Smooth muscle cell (in vitro differentiated cells): ENCODE results near the gene PLXNA4. TPM values are rescaled to one million over a fixed set of nuclear protein-coding genes. Genes with fewer than 3 reads are reported as not detected.

Experiments
- DNase-seq: peaks from one replicate; lab custom pipeline; 2025; ENCODE audit not compliant: unreplicated experiment; lab: John Stamatoyannopoulos, UW
- H2AFZ ChIP-seq: fragments of 200-600 bp; sonication (generic); 2 replicates; pipeline ENCODE4 v1.6.0; 2016; ENCODE audit warnings: antibody characterized with exemption, low read depth, mild to moderate bottlenecking
- H3F3A ChIP-seq: fragments of 200-600 bp; sonication (generic); 2 replicates; pipeline ENCODE4 v1.6.0; 2017; ENCODE audit warnings: antibody characterized with exemption, low read depth
- H3K27ac ChIP-seq: fragments of 200-600 bp; sonication (generic); 2 replicates; pipeline ENCODE4 v1.5.1; 2016; ENCODE audit warnings: low read depth, mild to moderate bottlenecking
- H3K27me3 ChIP-seq: fragments of 200-600 bp; sonication (generic); 2 replicates; pipeline ENCODE4 v1.6.1; 2016; ENCODE audit warnings: low read depth, mild to moderate bottlenecking
- H3K36me3 ChIP-seq: fragments of 200-600 bp; sonication (generic); 2 replicates; pipeline ENCODE4 v1.5.1; 2016; ENCODE audit warnings: low read depth
- H3K4me1 ChIP-seq: fragments of 200-600 bp; sonication (generic); 2 replicates; pipeline ENCODE4 v1.5.1; 2016; ENCODE audit warnings: low read depth
- H3K4me2 ChIP-seq: fragments of 200-600 bp; sonication (generic); 2 replicates; pipeline ENCODE4 v1.6.0; 2016; ENCODE audit warnings: mild to moderate bottlenecking
- H3K4me3 ChIP-seq: fragments of 200-600 bp; sonication (generic); 2 replicates; pipeline ENCODE4 v1.5.1; 2016; ENCODE audit warnings: mild to moderate bottlenecking
- H3K79me2 ChIP-seq: fragments of 200-600 bp; sonication (generic); 2 replicates; pipeline ENCODE4 v1.6.0; 2016; ENCODE audit warnings: low read depth, mild to moderate bottlenecking
- H3K9ac ChIP-seq: fragments of 200-600 bp; sonication (generic); 2 replicates; pipeline ENCODE4 v1.6.0; 2016; ENCODE audit warnings: low read depth
- H3K9me3 ChIP-seq: fragments of 200-600 bp; sonication (generic); replicated peaks from 2 replicates; pipeline ENCODE4 v1.5.1; 2016; ENCODE audit warnings: low read depth
- H4K20me1 ChIP-seq: fragments of 200-600 bp; sonication (generic); 2 replicates; pipeline ENCODE4 v1.6.0; 2016; ENCODE audit warnings: low read depth
- WGBS: methylation state at CpG from one replicate; pipeline ENCODE4 v1.1.7; 2016; ENCODE audit warnings: low lambda C conversion rate; 5-methylcytosine and 5-hydroxymethylcytosine counted together
- polyA plus RNA-seq: library from polyadenylated mRNA; unstranded; fragments of >200 nt; fragmentation: Nextera tagmentation; extraction: Ambion mirVana; gene quantifications from 2 replicates; pipeline ENCODE4 v1.2.1, GENCODE V29; 2016
- total RNA-seq: library from RNA; depleted of rRNA; stranded (reverse); fragments of >200 nt; gene quantifications from 2 replicates; pipeline ENCODE4 v1.2.3, GENCODE V29; 2014
- TF ChIP-seq, protein P1 (sequence below): fragments of 200-600 bp; sonication (generic); IDR thresholded peaks from 2 replicates; pipeline ENCODE4 v1.5.1; 2017; ENCODE audit warnings: borderline replicate concordance, mild to moderate bottlenecking, antibody characterized with exemption; ENCODE audit not compliant: insufficient read depth, poor library complexity, severe bottlenecking

The PLXNA4 gene
- total and polyA plus RNA-seq, 2 experiments from 2014 or later, result 8.5 to 9.9 TPM

DNA sequence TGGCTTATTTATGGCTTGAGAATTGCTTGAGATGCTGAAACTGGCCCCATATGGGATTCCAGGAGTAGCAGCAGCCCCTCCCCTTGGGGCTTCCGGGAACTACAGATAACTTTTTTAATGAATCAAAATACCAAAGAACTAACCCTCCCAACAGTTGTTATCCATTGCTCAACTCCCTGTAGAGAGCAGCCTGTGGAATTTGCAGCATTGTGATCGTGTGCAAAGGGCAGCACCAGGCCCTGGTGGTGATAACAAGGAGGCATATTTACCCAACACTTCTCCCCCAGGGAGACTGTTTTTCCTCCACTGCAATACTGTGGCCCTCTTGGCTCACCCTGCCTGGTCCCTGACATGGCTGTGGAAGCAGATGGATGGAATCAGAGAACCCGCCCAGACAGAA is 196.2 kb downstream of the PLXNA4 start:
- no peak for DNase-seq
- no peaks in the 10 kb centered on the region for H3K9me3 ChIP-seq
- no peaks in the 10 kb centered on the region for H4K20me1 ChIP-seq
- H3K9ac ChIP-seq, result no peak overlapping the region
- no peak overlapping the region for H3K4me3 ChIP-seq
- TF ChIP-seq, protein P1, sequence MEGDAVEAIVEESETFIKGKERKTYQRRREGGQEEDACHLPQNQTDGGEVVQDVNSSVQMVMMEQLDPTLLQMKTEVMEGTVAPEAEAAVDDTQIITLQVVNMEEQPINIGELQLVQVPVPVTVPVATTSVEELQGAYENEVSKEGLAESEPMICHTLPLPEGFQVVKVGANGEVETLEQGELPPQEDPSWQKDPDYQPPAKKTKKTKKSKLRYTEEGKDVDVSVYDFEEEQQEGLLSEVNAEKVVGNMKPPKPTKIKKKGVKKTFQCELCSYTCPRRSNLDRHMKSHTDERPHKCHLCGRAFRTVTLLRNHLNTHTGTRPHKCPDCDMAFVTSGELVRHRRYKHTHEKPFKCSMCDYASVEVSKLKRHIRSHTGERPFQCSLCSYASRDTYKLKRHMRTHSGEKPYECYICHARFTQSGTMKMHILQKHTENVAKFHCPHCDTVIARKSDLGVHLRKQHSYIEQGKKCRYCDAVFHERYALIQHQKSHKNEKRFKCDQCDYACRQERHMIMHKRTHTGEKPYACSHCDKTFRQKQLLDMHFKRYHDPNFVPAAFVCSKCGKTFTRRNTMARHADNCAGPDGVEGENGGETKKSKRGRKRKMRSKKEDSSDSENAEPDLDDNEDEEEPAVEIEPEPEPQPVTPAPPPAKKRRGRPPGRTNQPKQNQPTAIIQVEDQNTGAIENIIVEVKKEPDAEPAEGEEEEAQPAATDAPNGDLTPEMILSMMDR, result no peak
- 20% methylated on average over 3 of the region's 3 CpGs for WGBS
- no peak overlapping the region for H2AFZ ChIP-seq
- no peaks in the 10 kb centered on the region for H3F3A ChIP-seq
- no peaks in the 10 kb centered on the region for H3K79me2 ChIP-seq
- no peaks in the 10 kb centered on the region for H3K27me3 ChIP-seq
- H3K27ac ChIP-seq, result no peak overlapping the region
- H3K4me2 ChIP-seq, result no peak overlapping the region
- peaks cover 14% of the 10 kb centered on the region for H3K4me1 ChIP-seq
- H3K36me3 ChIP-seq, result no peaks in the 10 kb centered on the region

DNA sequence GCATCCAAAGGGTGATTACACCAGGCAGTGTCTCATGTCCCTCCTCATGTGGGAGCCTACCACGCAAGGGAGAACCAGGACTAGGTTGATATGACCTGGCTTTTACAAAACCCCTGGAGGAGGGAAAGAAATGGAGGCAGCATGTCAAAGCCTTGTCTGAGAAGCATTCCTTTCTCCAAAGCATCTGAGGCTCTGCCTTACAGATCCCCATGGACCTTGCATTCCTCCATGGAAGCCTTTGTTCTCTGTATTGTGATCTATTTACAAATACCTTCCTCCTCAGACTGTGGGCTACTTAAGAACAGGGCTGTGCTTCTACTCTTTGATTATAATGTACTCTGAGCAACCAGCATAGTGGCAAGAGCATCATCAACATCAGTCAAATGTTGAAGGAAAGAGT is 197.0 kb downstream of the PLXNA4 start:
- no peaks in the 10 kb centered on the region for H3K9me3 ChIP-seq
- 96% methylated on average over 1 of the region's 1 CpG for WGBS

DNA sequence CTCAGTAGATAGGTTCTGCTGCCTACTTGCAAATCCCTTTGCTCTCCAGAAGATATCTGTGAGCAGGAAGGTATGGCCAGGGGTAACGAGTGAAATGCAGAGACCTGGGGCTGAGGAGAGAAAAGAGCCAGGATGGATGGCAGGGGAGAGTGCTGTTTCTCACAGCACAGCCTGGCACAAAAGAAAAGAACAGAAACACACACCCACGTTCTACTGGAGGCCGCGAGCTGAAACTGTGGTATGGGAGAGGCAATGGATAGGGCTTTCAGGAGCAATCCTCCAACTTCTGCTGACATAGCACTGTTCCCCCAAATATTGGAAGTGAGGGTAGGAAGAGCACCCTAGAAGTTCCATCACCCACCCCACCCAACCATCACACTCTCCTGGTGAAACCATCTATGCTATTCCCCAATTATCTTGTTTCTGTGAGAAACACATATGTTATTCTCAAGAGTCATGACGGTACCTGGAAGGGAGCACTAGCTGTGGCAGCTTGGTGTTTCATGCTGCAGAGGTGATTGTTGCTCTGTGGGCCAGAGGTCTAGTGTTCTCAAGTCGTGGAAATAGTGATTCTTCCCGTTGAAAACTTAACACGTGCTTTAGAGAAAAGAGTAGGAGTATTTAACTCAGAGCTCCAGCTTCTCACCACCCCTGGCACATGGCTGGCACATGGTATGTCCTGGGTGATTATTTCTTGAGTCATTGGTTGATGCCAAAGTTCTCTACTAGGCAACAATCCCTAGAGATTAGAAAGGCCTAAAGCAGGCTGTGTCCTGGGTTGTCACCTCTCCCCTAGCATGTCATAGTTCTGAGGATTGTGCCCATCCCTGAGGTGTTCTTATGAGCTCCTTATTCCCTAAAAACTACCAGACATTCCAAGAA is 198.3 kb downstream of the PLXNA4 start:
- no peaks in the 10 kb centered on the region for H3K36me3 ChIP-seq
- H3K79me2 ChIP-seq, result no peaks in the 10 kb centered on the region
- H3K4me1 ChIP-seq, result peaks cover 14% of the 10 kb centered on the region
- H3K9ac ChIP-seq, result no peak overlapping the region
- H4K20me1 ChIP-seq, result no peaks in the 10 kb centered on the region
- no peak overlapping the region for H3K4me3 ChIP-seq
- H3K9me3 ChIP-seq, result no peaks in the 10 kb centered on the region
- no peak overlapping the region for H3K4me2 ChIP-seq
- WGBS, result 85% methylated on average over 8 of the region's 8 CpGs
- no peaks in the 10 kb centered on the region for H3K27me3 ChIP-seq
- TF ChIP-seq, protein P1, result no peak
- DNase-seq, result no peak
- no peak overlapping the region for H2AFZ ChIP-seq
- no peak overlapping the region for H3K27ac ChIP-seq
- no peaks in the 10 kb centered on the region for H3F3A ChIP-seq

More for the DNA sequence above, 197.0 kb downstream of the PLXNA4 start:
- H3K27ac ChIP-seq, result no peak overlapping the region
- no peak overlapping the region for H3K4me2 ChIP-seq
- no peak overlapping the region for H3K9ac ChIP-seq
- no peaks in the 10 kb centered on the region for H3K36me3 ChIP-seq
- H3F3A ChIP-seq, result no peaks in the 10 kb centered on the region
- H3K79me2 ChIP-seq, result no peaks in the 10 kb centered on the region
- TF ChIP-seq, protein P1, result no peak
- DNase-seq, result no peak
- H4K20me1 ChIP-seq, result no peaks in the 10 kb centered on the region
- no peak overlapping the region for H2AFZ ChIP-seq
- H3K27me3 ChIP-seq, result no peaks in the 10 kb centered on the region
- H3K4me1 ChIP-seq, result peaks cover 14% of the 10 kb centered on the region
- no peak overlapping the region for H3K4me3 ChIP-seq
